Fibroblast of lung (primary cell): ENCODE data around the gene ZFR2. TPM values are rescaled to one million over a fixed set of nuclear protein-coding genes. Genes with fewer than 3 reads are reported as not detected.

Experiments
- DNase-seq, 2 donors: peaks; one replicate each; pipeline versions ENCODE4 v3.0.0 to v3.0.0-alpha.2; 2010; ENCODE audit warnings: low read depth in 2 of 2
- H2AFZ ChIP-seq: 2 replicates; pipeline ENCODE4 v1.5.1; 2012; ENCODE audit warnings: low read length, control low read depth, inconsistent platforms
- H3K27ac ChIP-seq: 2 replicates; pipeline ENCODE4 v1.5.1; 2011; ENCODE audit warnings: low read length, control low read depth; ENCODE audit not compliant: insufficient read depth
- H3K27me3 ChIP-seq: 2 replicates; pipeline ENCODE4 v1.5.1; 2011; ENCODE audit warnings: mild to moderate bottlenecking, low read length; ENCODE audit not compliant: control insufficient read depth, insufficient read depth
- H3K36me3 ChIP-seq: 2 replicates; pipeline ENCODE4 v1.5.1; 2011; ENCODE audit warnings: low read length; ENCODE audit not compliant: control insufficient read depth, insufficient read depth
- H3K4me1 ChIP-seq: 2 replicates; pipeline ENCODE4 v1.5.1; 2011; ENCODE audit warnings: low read length; ENCODE audit not compliant: control insufficient read depth, insufficient read depth; ENCODE audit errors: extremely low read depth
- H3K4me2 ChIP-seq: 2 replicates; pipeline ENCODE4 v1.5.1; 2011; ENCODE audit warnings: low read length, control low read depth; ENCODE audit not compliant: insufficient read depth; ENCODE audit errors: extremely low read depth
- H3K4me3 ChIP-seq, 4 experiments: fragments of 200-600 bp in 1 of 4; sonication (generic) in 1 of 4; replicated peaks in 1 of 4; 2 replicates each; pipeline ENCODE4 v1.5.1; 2011 to 2016; ENCODE audit warnings: low read length in 4 of 4, low read depth in 3 of 4, mild to moderate bottlenecking in 3 of 4, control low read depth in 2 of 4, inconsistent platforms in 1 of 4, mixed read lengths in 1 of 4; ENCODE audit not compliant: insufficient read depth in 1 of 4; ENCODE audit errors: control extremely low read depth in 1 of 4
- H3K79me2 ChIP-seq: 2 replicates; pipeline ENCODE4 v1.5.1; 2012; ENCODE audit warnings: mild to moderate bottlenecking, low read length, inconsistent platforms; ENCODE audit not compliant: control insufficient read depth, insufficient read depth
- H3K9ac ChIP-seq: 2 replicates; pipeline ENCODE4 v1.5.1; 2011; ENCODE audit warnings: mild to moderate bottlenecking, low read length, control low read depth; ENCODE audit not compliant: insufficient read depth
- H3K9me3 ChIP-seq: 2 replicates; pipeline ENCODE4 v1.5.1; 2012; ENCODE audit warnings: low read depth, low read length; ENCODE audit not compliant: control insufficient read depth, insufficient read depth
- H4K20me1 ChIP-seq: 2 replicates; pipeline ENCODE4 v1.5.1; 2011; ENCODE audit warnings: low read length; ENCODE audit not compliant: control insufficient read depth, insufficient read depth; ENCODE audit errors: extremely low read depth
- CTCF ChIP-seq, 2 donors: IDR thresholded peaks in 1 of 2; conservative IDR thresholded peaks in 1 of 2; 1 replicate in 1 of 2; 2 replicates in 1 of 2; pipeline ENCODE4 v1.5.1; 2011 to 2012; ENCODE audit warnings: low read length in 2 of 2, control low read depth in 1 of 2, inconsistent platforms in 1 of 2, low read depth in 1 of 2, mild to moderate bottlenecking in 1 of 2
- EZH2 ChIP-seq: IDR thresholded peaks from 2 replicates; pipeline ENCODE4 v1.5.1; 2012; ENCODE audit warnings: low read length, control low read depth, mild to moderate bottlenecking; ENCODE audit errors: missing control alignments
- polyA plus RNA-seq, 2 donors: library from polyadenylated mRNA; depleted of rRNA in 1 of 2; stranded (reverse) in 1 of 2; unstranded in 1 of 2; fragments of >200 nt; gene quantifications; 2 replicates each; pipeline ENCODE4 v1.2.1, GENCODE V29; 2011 to 2012; ENCODE audit warnings: missing spikeins in 1 of 2
- total RNA-seq: library from RNA; depleted of rRNA; stranded (reverse); fragments of >200 nt; gene quantifications from 2 replicates; pipeline ENCODE4 v1.2.1, GENCODE V29; 2014

The ZFR2 gene
- total and polyA plus RNA-seq, 2 donors (not counting 1 experiment from before 2014, with no cell fraction given): not detected

GRCh38 chr19:3821857-3822364 is 46.9 kb downstream of the ZFR2 start:
- no peak overlapping the region for H3K4me2 ChIP-seq
- no peaks in the 10 kb centered on the region for H3K79me2 ChIP-seq
- H3K9ac ChIP-seq: no peak overlapping the region
- H3K9me3 ChIP-seq: no peaks in the 10 kb centered on the region
- H3K27ac ChIP-seq: no peak overlapping the region
- peak; percentile 89 to 96 for TF ChIP-seq CTCF (conservative IDR thresholded peaks at IDR 0.05 in 1 of 2, IDR thresholded peaks at IDR 0.05 in 1 of 2; ENCODE audit: low read depth in 1 of 2, low read length in 2 of 2)
- no peak for TF ChIP-seq EZH2
- H3K27me3 ChIP-seq: no peaks in the 10 kb centered on the region
- no peaks in the 10 kb centered on the region for H4K20me1 ChIP-seq
- no peak overlapping the region for H2AFZ ChIP-seq
- DNase-seq: peak in 1 of 2 donors; percentile 17
- H3K4me3 ChIP-seq: no peak overlapping the region
- H3K4me1 ChIP-seq: no peaks in the 10 kb centered on the region
- H3K36me3 ChIP-seq: no peaks in the 10 kb centered on the region

- Histone ChIP-seq H3K9me3 (no peaks in the 10 kb centered on the region), H4K20me1 (no peaks in the 10 kb centered on the region), H3K27me3 (no peaks in the 10 kb centered on the region), H2AFZ (no peak overlapping the region), H3K9ac (no peak overlapping the region), H3K4me3 (no peak overlapping the region), H3K79me2 (no peaks in the 10 kb centered on the region), H3K27ac (no peak overlapping the region), H3K4me2 (no peak overlapping the region), H3K36me3 (no peaks in the 10 kb centered on the region), H3K4me1 (no peaks in the 10 kb centered on the region)
- DNase-seq: no peak
- TF ChIP-seq EZH2 (no peak), CTCF (conservative IDR thresholded peaks at IDR 0.05 in 1 of 2, IDR thresholded peaks at IDR 0.05 in 1 of 2; ENCODE audit: low read depth in 1 of 2, low read length in 2 of 2) (no peak)
Measured at GRCh38 chr19:3821156-3821555, 47.7 kb downstream of the ZFR2 start.

GRCh38 chr19:3819989-3820388 is 48.8 kb downstream of the ZFR2 start:
- Histone ChIP-seq H3K4me1 (no peaks in the 10 kb centered on the region), H3K4me2 (no peak overlapping the region), H3K27me3 (no peaks in the 10 kb centered on the region), H3K9ac (no peak overlapping the region), H3K27ac (no peak overlapping the region), H3K9me3 (no peaks in the 10 kb centered on the region), H4K20me1 (no peaks in the 10 kb centered on the region), H3K36me3 (no peaks in the 10 kb centered on the region), H3K79me2 (no peaks in the 10 kb centered on the region), H2AFZ (no peak overlapping the region), H3K4me3 (no peak overlapping the region)
- TF ChIP-seq CTCF (conservative IDR thresholded peaks at IDR 0.05 in 1 of 2, IDR thresholded peaks at IDR 0.05 in 1 of 2; ENCODE audit: low read depth in 1 of 2, low read length in 2 of 2) (no peak), EZH2 (no peak)
- no peak for DNase-seq
